MM.1S (cell line): ENCODE measurements around the gene CCR9.

Experiments used
- CTCF ChIP-seq: fragments of 300-600 bp; sonication (generic); IDR thresholded peaks from 2 replicates; pipeline ENCODE4 v1.5.1; 2016; ENCODE audit warnings: antibody characterized with exemption, low read length, mixed read lengths
- EZH2phosphoT487 ChIP-seq: fragments of 300-600 bp; sonication (generic); IDR thresholded peaks from 2 replicates; pipeline ENCODE4 v1.6.1; 2018; ENCODE audit warnings: antibody characterized with exemption, low read length

- TF ChIP-seq CTCF, result no peak
- no peak for TF ChIP-seq EZH2phosphoT487
Measured at GRCh38 chr3:45940004-45940780, 53.8 kb downstream of the CCR9 start.
